Measurements from ENCODE around the gene SPTSSB.

DNA sequence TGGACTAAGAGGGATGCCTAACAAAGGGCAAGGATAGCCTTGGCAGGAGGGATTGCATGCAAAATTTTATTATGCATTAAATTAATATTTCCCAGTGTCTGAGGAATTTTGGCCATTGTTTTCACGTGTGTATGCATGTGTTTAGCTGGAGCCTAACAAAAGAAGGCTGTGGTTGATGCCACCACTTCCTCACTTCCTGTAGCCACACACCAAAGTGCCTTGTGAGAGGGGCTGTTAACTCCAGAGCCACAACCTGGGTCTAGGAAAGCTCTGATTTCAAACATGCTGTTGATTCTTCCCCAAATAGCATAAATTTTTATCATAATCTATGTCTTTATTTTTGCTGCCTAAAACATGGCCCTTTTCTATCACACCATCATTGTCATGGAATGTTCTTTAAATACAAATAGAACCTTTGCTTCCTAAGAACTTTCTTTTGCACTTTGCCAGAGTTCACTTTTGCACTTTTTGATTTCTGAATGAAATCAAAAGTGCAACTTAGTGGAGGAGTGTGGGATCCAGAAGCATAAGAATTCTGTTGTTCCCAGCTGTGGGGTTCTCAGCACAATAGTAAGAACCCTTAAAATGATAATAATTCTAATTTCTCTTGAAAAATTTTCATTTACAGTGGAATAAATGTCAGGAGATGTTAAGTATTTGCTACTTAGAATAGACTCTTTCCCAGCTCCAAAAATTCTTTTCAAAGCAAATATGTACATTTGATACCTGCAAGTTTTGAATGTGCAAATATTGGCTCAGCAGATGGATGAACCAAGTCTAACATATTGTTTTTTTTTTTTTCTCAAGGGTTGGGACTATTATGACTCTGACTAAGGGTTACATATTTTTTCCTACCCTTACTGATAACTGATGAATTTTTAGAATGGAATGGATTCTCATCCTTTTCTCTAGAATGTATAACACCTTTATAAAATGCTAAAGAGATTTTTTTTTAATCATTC, 35.6 kb upstream of the SPTSSB start:
- no peak for TF ChIP-seq CTBP1 (IDR thresholded peaks at IDR 0.05; ENCODE audit: borderline replicate concordance)
- TF ChIP-seq ELF4 (IDR thresholded peaks at IDR 0.05), result no peak
- no peak for TF ChIP-seq TARDBP (IDR thresholded peaks at IDR 0.05)
- no peak for TF ChIP-seq FOXM1 (IDR thresholded peaks at IDR 0.05; ENCODE audit: borderline replicate concordance)
- TF ChIP-seq SUZ12 (IDR thresholded peaks at IDR 0.05), result no peak
- TF ChIP-seq NFRKB (IDR thresholded peaks at IDR 0.05), result no peak
- TF ChIP-seq ARNT (IDR thresholded peaks at IDR 0.05), result no peak
- no peak for TF ChIP-seq SP1 (IDR thresholded peaks at IDR 0.05)
- TF ChIP-seq ZNF384 (IDR thresholded peaks at IDR 0.05), result no peak
- TF ChIP-seq LEF1 (IDR thresholded peaks at IDR 0.05; ENCODE audit: borderline replicate concordance), result no peak
- no peak for TF ChIP-seq FOXA1 (IDR thresholded peaks at IDR 0.05)
- TF ChIP-seq BHLHE40 (IDR thresholded peaks at IDR 0.05; ENCODE audit: borderline replicate concordance), result no peak
